SW 1271 (cell line): ENCODE results near the gene TUG1.

Source experiments
- DNase-seq, 2 experiments: peaks; one replicate each; lab custom pipeline; 2025; lab: John Stamatoyannopoulos, UW

TUG1 gene

DNA sequence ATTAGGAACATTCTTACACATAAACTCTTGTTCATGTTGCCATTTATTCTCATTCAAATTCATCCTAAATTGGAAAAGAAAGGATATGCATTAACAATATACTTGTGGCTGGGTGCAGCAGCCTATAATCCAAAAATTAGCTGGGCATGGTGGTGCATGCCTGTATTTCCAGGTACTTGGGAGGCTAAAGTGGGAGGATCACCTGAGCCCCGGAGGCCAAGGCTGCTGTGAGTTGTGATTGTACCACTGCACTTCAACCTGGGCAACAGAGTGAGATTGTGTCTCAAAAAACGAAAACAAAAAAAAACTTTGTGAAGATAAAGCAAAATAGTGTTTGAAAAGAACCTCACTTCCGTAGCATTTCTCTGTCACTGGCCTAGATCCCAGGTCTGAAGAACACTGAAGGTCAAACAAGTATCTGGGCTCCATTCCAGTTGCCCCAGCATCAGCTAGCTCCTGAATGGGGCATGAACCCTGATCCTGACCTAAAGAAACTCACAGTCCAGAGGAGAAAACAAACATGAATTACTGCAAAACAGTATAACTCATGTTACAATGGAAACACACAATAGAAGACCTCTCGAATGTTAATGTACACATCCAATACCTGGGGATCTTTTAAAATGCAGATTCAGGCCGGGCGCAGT, 32.2 kb downstream of the TUG1 start:
- DNase-seq: no peak

DNA sequence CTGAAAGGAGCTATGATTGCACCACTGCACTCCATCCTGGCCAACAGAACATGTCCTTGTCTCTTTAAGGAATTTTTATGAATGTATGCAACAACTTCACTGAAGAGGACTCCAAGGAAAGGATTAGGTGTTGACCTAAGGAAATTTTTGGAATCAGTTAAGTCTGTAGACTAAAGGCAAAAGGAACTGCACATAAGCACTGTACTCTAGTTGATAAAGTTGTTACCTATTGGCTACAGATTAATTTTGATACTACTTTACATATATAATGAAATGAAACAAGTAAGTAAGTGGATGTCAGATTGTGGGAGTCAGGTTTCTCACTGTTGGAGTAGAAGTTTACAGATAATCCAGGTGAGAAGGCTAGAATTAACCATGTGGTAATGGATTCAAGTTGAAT, 36.5 kb downstream of the TUG1 start:
- DNase-seq: no peak

DNA sequence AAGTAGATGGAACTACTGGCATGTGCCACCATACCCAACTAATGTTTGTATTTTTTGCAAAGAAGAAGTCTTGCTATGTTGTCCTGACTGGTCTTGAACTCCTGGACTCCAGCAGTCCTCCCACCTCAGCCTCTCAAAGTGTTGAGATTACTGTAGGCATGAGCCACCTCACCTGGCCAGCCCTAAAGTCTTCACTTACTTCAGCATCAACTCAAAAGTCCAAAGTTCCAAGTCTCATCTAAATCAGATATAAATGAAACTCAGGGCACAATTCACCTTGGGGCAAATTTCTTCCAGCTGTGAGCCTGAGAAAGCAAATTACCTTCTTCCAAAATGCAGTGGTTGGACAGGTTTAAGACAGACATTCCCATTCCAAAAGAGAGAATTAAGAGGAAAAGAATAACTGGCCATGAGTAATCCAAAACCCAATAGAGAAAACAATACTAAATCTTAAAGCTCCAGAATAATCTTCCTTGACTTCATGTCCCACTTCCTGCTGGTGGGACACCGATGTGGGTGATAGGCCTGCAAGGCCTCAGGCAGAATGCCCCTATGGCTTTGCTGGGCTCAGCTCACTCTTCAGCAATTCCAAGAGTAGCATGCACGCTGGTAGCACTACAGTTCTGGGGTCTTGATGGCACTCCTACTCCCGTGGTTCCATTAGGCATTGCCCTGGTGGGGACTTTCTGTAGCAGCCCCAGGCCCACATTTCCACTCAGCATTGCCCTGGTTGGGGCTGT, 50.3 kb downstream of the TUG1 start:
- DNase-seq: no peak

DNA sequence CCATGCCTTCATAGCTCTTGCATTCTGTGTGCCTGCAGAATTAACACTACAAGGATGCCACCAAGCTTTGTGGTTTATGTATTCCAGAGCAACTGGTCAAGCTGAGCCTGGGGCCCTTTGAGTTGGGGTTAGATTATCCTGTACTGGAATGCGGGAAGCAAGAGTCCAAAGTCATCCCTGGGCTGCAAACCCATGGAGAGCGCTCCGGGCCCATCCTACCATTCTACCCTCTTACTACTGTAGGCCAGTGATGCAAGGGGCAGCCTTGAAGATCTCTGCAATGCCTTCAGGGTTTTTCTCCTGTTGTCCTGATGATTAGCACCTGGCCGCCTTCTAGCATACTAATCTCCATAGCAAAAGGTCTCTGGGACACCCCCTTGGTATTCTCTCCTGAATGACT, 51.3 kb downstream of the TUG1 start:
- DNase-seq: no peak

DNA sequence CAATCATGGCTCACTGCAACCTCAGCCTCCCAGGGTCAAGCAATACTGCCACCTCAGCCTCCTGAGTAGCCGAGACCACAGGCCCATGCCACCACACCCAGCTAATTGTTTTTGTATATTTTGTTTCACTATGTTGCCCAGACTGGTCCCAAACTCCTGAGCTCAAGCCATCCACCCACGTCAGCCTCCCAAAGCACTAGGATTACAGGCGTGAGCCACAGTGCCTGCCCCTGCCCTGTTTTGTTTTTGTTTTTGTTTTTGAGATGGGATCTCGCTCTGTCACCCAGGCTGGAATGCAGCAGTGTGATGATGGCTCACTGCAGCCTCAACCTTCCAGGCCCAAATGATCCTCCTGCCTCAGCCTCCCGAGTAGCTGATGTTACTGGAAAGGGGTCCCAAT, 53.5 kb downstream of the TUG1 start:
- no peak for DNase-seq
